ENCODE measurements around the gene FBXW9. TPM values are rescaled to one million over a fixed set of nuclear protein-coding genes. Genes with fewer than 3 reads are reported as not detected.

The FBXW9 gene
- total and polyA plus RNA-seq, 10 donors, result 1.7 to 7.4 (median 4.3) TPM

DNA sequence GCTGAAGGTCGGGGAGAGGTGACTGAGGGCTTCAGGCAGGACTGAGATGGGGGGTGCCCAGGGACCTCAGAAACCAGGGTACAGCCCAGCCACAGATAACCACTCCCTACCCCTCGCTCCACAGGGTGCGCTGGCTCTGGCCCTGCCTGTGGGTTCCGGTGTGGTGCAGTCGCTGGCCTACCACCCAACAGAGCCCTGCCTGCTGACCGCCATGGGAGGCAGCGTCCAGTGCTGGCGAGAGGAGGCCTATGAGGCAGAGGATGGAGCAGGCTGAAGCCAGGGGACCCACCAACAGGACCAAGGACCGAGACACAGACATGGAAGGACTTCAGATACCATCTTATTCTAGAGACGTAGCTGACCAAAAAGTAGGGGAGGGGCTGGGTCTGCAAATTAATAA, 21.0 kb downstream of the FBXW9 start:
- DNase-seq, result no peak
- H3K4me1 ChIP-seq, result peaks cover 10 to 64% (median 31%) of the 10 kb centered on the region in 6 donors
- no peaks in the 10 kb centered on the region for H3K27me3 ChIP-seq (replicated peaks in 1 of 7)
- TF ChIP-seq POLR2AphosphoS5 (IDR thresholded peaks at IDR 0.05), result peak in 2 of 3 donors; percentile 17 to 54
- TF ChIP-seq, protein P1, sequence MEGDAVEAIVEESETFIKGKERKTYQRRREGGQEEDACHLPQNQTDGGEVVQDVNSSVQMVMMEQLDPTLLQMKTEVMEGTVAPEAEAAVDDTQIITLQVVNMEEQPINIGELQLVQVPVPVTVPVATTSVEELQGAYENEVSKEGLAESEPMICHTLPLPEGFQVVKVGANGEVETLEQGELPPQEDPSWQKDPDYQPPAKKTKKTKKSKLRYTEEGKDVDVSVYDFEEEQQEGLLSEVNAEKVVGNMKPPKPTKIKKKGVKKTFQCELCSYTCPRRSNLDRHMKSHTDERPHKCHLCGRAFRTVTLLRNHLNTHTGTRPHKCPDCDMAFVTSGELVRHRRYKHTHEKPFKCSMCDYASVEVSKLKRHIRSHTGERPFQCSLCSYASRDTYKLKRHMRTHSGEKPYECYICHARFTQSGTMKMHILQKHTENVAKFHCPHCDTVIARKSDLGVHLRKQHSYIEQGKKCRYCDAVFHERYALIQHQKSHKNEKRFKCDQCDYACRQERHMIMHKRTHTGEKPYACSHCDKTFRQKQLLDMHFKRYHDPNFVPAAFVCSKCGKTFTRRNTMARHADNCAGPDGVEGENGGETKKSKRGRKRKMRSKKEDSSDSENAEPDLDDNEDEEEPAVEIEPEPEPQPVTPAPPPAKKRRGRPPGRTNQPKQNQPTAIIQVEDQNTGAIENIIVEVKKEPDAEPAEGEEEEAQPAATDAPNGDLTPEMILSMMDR (IDR thresholded peaks at IDR 0.05 in 8 of 11, conservative IDR thresholded peaks at IDR 0.05 in 3 of 11), result no peak
- TF ChIP-seq POLR2A (IDR thresholded peaks at IDR 0.05), result no peak
- H3K4me3 ChIP-seq, result no peak overlapping the region
- 93 to 95% (median 94%) methylated on average over 8 to 10 of the region's 10 CpGs for WGBS, 5 donors
- intact Hi-C loops (cut with DNase I; ENCODE audit: low total_unique reads), result no loop called here
- peaks cover 0 to 83% (median 78%) of the 10 kb centered on the region in 6 donors for H3K36me3 ChIP-seq
- no peaks in the 10 kb centered on the region for H3K9me3 ChIP-seq
- no peak overlapping the region for H3K27ac ChIP-seq

DNA sequence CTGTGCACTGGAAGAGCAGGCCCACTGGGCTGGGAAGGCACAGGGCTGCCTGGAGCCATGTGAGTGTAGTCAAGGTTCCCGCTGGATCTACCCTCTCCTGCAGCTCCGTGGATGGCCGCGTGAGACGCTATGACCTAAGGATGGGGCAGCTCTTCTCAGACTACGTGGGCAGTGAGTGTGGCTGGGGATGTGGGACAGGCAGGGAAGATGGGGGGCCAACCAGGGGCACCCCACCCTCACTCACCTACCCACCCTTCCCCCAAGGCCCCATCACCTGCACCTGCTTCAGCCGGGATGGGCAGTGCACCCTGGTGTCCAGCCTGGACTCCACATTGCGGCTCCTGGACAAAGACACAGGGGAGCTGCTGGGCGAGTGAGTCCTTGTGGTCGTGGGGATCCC, 23.7 kb downstream of the FBXW9 start:
- H3K4me1 ChIP-seq, result peaks cover 22 to 67% (median 42%) of the 10 kb centered on the region in 6 donors
- TF ChIP-seq, protein P1 (IDR thresholded peaks at IDR 0.05 in 8 of 11, conservative IDR thresholded peaks at IDR 0.05 in 3 of 11), result no peak
- TF ChIP-seq POLR2AphosphoS5 (IDR thresholded peaks at IDR 0.05), result peak in 1 of 3 donors; percentile 49
- H3K27me3 ChIP-seq (replicated peaks in 1 of 7), result no peaks in the 10 kb centered on the region
- DNase-seq, result no peak
- 88 to 98% (median 92%) methylated on average over 3 to 10 of the region's 10 CpGs for WGBS, 5 donors
- no peaks in the 10 kb centered on the region for H3K9me3 ChIP-seq
- intact Hi-C loops (cut with DNase I; ENCODE audit: low total_unique reads), result loop anchor here (5.0 kb wide), 1 partner anchor 110 kb away; no protein-coding TSS in a partner anchor
- H3K27ac ChIP-seq, result no peak overlapping the region
- H3K4me3 ChIP-seq, result no peak overlapping the region
- peaks cover 0 to 63% (median 57%) of the 10 kb centered on the region in 6 donors for H3K36me3 ChIP-seq

DNA sequence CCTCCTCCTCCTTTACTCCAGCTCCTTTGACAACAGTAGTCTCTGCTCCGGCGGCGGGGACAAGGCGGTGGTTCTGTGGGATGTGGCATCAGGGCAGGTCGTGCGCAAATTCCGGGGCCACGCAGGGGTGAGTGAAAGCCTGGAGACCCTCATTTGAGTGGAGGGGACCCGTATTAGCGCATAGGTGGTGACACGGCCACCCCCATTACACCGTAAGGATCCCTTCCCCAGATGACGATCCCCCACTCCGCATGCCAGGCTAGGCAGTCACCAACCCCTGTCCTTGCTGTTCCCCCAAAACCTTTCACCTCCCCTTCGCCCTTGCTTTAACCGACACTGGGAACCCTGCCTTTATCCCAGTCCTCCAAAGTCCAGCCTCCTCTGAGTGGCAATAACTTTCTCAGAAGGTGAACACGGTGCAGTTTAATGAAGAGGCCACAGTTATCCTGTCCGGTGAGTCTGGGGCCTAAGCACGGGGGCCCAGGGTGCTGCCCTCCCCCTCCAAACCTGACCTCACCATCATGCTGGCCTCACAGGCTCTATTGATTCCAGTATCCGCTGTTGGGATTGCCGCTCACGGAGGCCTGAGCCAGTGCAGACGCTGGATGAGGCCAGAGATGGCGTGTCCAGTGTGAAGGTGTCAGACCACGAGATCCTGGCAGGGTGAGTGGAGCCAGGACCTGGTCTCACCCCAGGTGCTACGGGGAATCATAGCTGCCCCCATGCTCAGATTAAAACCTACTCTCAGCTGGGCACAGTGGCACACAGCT, 26.1 kb downstream of the FBXW9 start:
- Histone ChIP-seq H3K9me3 (no peaks in the 10 kb centered on the region), H3K4me1 (peaks cover 26 to 77% (median 52%) of the 10 kb centered on the region in 6 donors), H3K36me3 (peaks cover 0 to 41% (median 34%) of the 10 kb centered on the region in 6 donors), H3K4me3 (peak overlapping the region; percentile 77 to 98 (median 94)), H3K27me3 (replicated peaks in 1 of 7) (no peaks in the 10 kb centered on the region), H3K27ac (peak overlapping the region; percentile 84 to 98 (median 96))
- intact Hi-C loops (cut with DNase I; ENCODE audit: low total_unique reads), result loop anchor here (5.0 kb wide), 1 partner anchor 108 kb away; no protein-coding TSS in a partner anchor
- WGBS, 5 donors, result 45 to 56% (median 45%) methylated on average over 8 to 26 of the region's 26 CpGs
- peak; percentile 85 for DNase-seq
- TF ChIP-seq POLR2AphosphoS5 (IDR thresholded peaks at IDR 0.05) (no peak), POLR2A (IDR thresholded peaks at IDR 0.05) (no peak)
- TF ChIP-seq, protein P1 (IDR thresholded peaks at IDR 0.05 in 8 of 11, conservative IDR thresholded peaks at IDR 0.05 in 3 of 11), result no peak
